ENCODE results near the gene TEX29.

- TF ChIP-seq CEBPB (IDR thresholded peaks at IDR 0.05; ENCODE audit: borderline replicate concordance in 1 of 2, low read depth in 2 of 2, low read length in 2 of 2) (no peak), HDAC6 (IDR thresholded peaks at IDR 0.05; ENCODE audit: unreplicated experiment) (no peak), FOXM1 (IDR thresholded peaks at IDR 0.05; ENCODE audit: low read depth, low read length) (no peak), POU2F2 (IDR thresholded peaks at IDR 0.05; ENCODE audit: borderline replicate concordance, low read depth, low read length) (no peak), CTCF (IDR thresholded peaks at IDR 0.05 in 2 of 3, conservative IDR thresholded peaks at IDR 0.05 in 1 of 3; ENCODE audit: control insufficient read depth in 2 of 3, extremely low read depth in 1 of 3, insufficient read depth in 1 of 3, low read depth in 3 of 3, low read length in 3 of 3) (no peak), POLR2AphosphoS5 (IDR thresholded peaks at IDR 0.05; ENCODE audit: low read length) (no peak), POLR2A (IDR thresholded peaks at IDR 0.05; ENCODE audit: low read depth, low read length) (no peak), HDGF (IDR thresholded peaks at IDR 0.05) (no peak), ZNF24 (IDR thresholded peaks at IDR 0.05) (no peak), EZH2 (IDR thresholded peaks at IDR 0.05; ENCODE audit: borderline replicate concordance, control insufficient read depth, low read depth, low read length) (no peak)
These were observed 6.2 kb downstream of the TEX29 start for GRCh38 chr13:111326621-111326965.

Data from GM12878 (cell line).